Activated T-cell treated with anti-CD3 and anti-CD28 coated beads for 48 hours (primary cell): ENCODE data around the gene TBC1D12.
"Not testable (repeated sequence)": the region's sequence is repeated elsewhere in the genome, so short reads cannot be mapped to it uniquely, and the experiment has no call there.

Source experiments
- DNase-seq: peaks from one replicate; pipeline ENCODE4 v3.0.0-alpha.2; 2020; ENCODE audit warnings: low read depth

TBC1D12 gene

GRCh38 chr10:94456942-94457341, 54.6 kb downstream of the TBC1D12 start:
- no peak for DNase-seq

DNA sequence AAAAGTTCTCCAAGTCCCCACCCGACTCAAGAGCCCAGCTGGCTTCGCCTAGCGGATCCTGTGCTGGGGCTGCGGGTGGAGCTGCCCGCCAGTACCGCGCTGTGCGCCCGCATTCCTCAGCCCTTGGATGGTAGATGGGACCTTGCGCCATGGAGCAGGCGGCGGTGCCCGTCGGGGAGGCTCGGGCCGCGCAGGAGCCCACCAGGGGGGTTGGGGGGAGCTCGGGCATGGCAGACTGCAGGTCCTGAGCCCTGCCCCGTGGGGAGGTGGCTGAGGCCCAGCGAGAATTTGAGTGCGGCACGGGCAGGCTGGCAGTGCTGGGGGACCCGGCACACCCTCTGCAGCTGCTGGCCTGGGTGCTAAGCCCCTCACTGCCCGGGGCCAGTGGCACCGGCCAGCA, 57.0 kb downstream of the TBC1D12 start:
- no peak for DNase-seq

- no peak for DNase-seq
These were observed 59.2 kb downstream of the TBC1D12 start for GRCh38 chr10:94461503-94461902.

DNA sequence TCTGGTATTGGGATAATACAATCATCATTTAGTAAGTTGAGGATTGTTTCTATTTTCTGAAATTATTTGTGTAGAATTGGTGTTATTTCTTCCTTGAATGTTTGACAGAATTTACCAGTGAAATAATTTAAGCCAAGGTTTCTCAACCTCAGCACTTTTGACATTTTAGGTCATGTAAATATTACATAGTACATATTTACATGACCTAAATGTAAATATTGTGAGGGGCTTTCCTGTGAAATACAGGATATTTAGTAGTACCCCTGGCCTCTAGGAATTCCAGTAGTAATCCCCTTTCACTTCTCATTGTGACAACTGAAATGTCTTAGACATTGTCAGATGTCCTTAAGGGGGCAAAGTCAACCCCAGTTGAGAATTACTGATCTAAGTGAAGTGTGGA, 59.8 kb downstream of the TBC1D12 start:
- no peak for DNase-seq

- no peak for DNase-seq
These were observed 63.3 kb downstream of the TBC1D12 start for GRCh38 chr10:94465684-94466083.

GRCh38 chr10:94481410-94481809, 79.1 kb downstream of the TBC1D12 start:
- no peak for DNase-seq

- no peak for DNase-seq
These were observed 81.6 kb downstream of the TBC1D12 start for GRCh38 chr10:94483970-94484369.

DNA sequence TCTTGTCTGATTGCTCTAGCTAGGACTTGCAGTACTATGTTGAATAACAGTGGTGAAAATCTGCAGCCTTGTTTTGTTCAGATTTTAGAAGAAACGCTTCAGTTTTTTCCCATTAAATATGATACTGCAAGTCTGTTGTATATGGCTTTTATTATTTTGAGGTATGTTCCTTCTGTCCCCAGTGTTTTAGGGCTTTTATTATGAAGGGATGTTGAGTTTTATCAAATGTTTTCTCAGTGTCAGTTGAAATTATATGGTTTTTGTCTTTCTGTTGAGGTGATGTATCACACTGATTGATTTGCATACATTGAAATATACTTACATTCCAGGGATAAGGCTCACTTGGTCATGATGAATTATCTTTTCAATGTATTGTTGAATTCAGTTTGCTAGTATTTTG, 82.8 kb downstream of the TBC1D12 start:
- no peak for DNase-seq

DNA sequence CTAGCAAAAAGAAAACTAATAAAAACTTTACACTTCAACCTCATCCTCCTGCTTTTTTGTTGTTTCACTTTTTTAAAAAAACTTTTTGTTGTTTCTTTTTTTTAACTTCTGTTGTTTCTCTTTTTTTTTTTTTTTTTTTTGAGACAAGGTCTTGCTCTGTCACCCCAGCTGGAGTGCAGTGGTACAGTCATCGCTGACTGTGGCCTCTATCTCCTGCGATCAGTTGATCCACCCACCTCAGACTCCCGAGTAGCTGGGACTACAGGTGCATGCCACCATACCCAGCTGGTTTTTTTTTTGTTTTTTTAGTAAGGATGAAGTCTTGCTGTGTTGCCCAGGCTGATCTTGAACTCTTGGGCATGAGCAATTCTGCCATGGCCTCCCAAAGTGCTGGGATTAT, 85.2 kb downstream of the TBC1D12 start:
- no peak for DNase-seq

GRCh38 chr10:94489107-94489506, 86.8 kb downstream of the TBC1D12 start:
- no peak for DNase-seq

DNA sequence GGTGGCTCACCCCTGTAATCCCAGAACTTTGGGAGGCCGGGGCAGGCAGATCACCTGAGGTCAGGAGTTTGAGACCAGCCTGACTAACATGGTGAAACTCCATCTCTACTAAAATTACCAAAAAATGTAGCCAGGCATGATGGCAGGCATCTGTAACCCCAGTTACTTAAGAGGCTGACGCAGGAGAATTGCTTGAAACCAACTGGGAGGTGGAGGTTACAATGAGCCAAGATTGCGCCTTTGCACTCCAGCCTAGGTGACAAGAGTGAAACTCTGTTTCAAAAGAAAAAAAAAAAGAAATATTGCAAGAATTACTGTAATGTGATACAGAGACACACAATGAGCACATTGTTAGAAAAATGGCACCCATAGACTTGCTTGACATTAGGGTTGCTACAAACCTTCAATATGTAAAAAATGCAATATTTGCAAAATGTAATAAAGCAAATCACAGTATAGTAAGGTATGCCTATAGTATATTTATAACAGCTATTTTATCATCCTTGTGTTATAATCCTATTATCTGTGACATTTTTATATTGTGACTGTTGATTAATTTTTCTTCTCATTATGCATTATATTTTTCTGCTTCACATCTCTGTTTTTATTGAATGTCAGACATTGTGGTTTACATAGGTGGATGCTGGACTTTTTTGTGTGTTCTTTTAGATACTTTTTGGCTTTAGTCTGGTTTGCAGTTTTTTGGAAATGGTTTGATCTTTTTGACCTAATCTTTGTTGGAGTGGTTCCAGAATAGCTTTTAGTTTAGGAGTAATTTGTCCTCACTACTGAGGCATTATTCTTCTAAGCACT, 87.8 kb downstream of the TBC1D12 start:
- no peak for DNase-seq

- no peak for DNase-seq
These were observed 88.4 kb downstream of the TBC1D12 start for GRCh38 chr10:94490789-94491039.

- no peak for DNase-seq
These were observed 91.1 kb downstream of the TBC1D12 start for GRCh38 chr10:94493463-94493862.

DNA sequence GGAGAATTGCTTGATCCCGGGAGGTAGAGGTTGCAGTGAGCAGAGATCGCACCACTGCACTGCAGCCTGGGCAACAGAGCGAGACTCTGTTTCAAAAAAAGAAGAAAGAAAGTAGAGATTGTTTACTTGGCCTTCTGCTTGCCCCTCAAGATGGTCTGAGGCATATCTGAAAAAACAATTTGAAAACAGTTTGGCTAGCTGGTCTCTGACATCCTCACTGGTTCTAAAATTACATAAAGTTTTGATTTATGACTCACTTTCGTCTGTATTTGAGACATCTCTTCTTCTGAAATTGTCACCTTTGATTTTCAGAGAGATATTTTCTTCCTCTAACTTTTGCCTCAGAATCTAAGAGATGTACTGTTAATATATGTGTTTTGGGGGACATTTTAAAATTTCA, 93.7 kb downstream of the TBC1D12 start:
- DNase-seq = no peak

DNA sequence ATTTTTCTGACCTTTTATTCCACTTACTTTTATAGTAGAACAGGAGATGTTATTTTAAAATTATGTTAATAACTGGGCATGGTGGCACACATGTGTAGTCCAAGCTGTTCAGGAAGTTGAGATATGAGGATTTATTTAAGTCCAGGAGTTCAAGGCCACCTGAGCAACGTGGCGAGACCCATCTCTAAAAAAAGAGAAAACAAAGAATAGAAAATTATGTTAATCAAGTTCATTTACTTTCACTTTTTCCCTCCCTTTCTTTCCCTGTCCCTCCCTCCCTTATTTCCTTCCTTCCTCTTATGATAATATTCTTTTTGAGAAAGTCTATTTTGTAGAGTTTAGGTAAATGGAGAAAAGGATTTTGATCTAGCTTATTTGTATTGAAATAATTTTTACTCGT, 94.3 kb downstream of the TBC1D12 start:
- no peak for DNase-seq

GRCh38 chr10:94500063-94500462, 97.7 kb downstream of the TBC1D12 start:
- no peak for DNase-seq

- DNase-seq = no peak
These were observed 119.2 kb downstream of the TBC1D12 start for GRCh38 chr10:94521276-94522250.

DNA sequence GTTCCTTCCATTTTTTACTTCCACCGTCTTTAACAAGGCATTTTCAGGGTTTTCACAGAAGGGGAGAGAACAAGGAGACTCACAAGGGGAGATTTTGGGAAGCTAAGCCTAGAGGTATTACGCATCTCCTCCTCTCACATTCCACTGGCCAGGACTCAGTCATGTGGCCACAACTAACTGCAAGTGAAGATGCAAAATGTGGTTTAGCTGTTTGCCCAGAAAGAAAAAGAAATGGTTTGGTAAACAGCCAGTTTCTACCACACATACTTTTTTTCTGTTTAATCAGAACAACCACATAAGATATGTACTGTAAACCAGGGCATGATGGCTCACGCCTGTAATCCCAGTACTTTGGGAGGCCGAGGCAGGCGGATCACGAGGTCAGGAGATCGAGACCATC, 121.8 kb downstream of the TBC1D12 start:
- DNase-seq = no peak

DNA sequence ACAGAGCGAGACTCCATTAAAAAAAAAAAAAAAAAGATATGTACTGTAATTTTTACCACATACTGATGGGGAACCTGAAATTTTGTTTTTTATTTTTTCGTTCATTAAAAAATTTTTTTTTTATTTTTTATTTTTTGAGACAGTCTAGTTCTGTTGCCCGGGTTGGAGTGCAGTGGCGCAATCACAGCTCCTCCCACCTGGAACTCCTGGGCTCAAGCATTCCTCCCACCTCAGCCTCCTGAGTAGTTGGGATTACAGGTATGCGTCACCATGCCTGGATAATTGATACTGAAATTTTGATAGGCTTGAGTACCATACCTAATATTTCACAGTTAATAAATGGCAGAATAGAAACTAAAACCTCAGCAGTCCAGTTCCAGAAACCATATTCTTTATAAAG, 122.4 kb downstream of the TBC1D12 start:
- DNase-seq = no peak

- DNase-seq = not testable (repeated sequence)
These were observed 129.2 kb downstream of the TBC1D12 start for GRCh38 chr10:94531550-94531949.

- DNase-seq = no peak
These were observed 130.7 kb downstream of the TBC1D12 start for GRCh38 chr10:94533027-94533426.

- not testable (repeated sequence) for DNase-seq
These were observed 139.9 kb downstream of the TBC1D12 start for GRCh38 chr10:94542282-94542681.

- peak; percentile 76 for DNase-seq
These were observed 143.2 kb downstream of the TBC1D12 start, which contains the start of gene HELLS for GRCh38 chr10:94545391-94546048. Gene HELLS, plus strand, starts transcription at chr10:94545788. Its CDS starts 134 bp downstream, at chr10:94545922.
